SK-N-SH treated with all-trans-retinoic acid at 6 μM for 48 hours (cell line): ENCODE measurements around the gene PTCHD1.

Experiments used
- ARNTL ChIP-seq: fragments of 450-650 bp; formaldehyde crosslinking; IDR thresholded peaks from 2 replicates; pipeline ENCODE4 v1.5.0; 2020; ENCODE audit warnings: low read depth, mild to moderate bottlenecking, moderate library complexity, borderline replicate concordance
- ESRRG ChIP-seq: fragments of 250-450 bp; sonication (Bioruptor Pico); IDR thresholded peaks from 2 replicates; pipeline ENCODE4 v1.6.1; 2021; ENCODE audit warnings: mild to moderate bottlenecking
- GLIS3 ChIP-seq: fragments of 250-450 bp; sonication (Bioruptor Pico); IDR thresholded peaks from 2 replicates; pipeline ENCODE4 v1.5.0; 2020; ENCODE audit warnings: mild to moderate bottlenecking, moderate library complexity
- ISL1 ChIP-seq: fragments of 250-450 bp; sonication (Bioruptor Pico); IDR thresholded peaks from 2 replicates; pipeline ENCODE4 v2.1.2; 2022; ENCODE audit warnings: mild to moderate bottlenecking, moderate library complexity
- OSR1 ChIP-seq: fragments of 250-450 bp; sonication (Bioruptor Pico); IDR thresholded peaks from 2 replicates; pipeline ENCODE4 v1.8.0; 2022; ENCODE audit warnings: moderate library complexity, mild to moderate bottlenecking, inconsistent platforms
- POU6F1 ChIP-seq: fragments of 250-450 bp; sonication (Bioruptor Pico); IDR thresholded peaks from 2 replicates; pipeline ENCODE4 v1.8.0; 2021; ENCODE audit warnings: low read depth, mild to moderate bottlenecking, moderate library complexity, borderline replicate concordance
- RARB ChIP-seq: fragments of 250-450 bp; sonication (Bioruptor Pico); IDR thresholded peaks from 2 replicates; pipeline ENCODE4 v1.8.0; 2021; ENCODE audit warnings: mild to moderate bottlenecking, moderate library complexity
- SNAI2 ChIP-seq: fragments of 250-450 bp; sonication (Bioruptor Pico); IDR thresholded peaks from 2 replicates; pipeline ENCODE4 v1.5.0; 2020; ENCODE audit warnings: mild to moderate bottlenecking, moderate library complexity
- TCF4 ChIP-seq: fragments of 250-450 bp; sonication (Bioruptor Pico); IDR thresholded peaks from 2 replicates; pipeline ENCODE4 v1.8.0; 2021; ENCODE audit warnings: mild to moderate bottlenecking, moderate library complexity, borderline replicate concordance
- ZFP30 ChIP-seq: fragments of 450-650 bp; formaldehyde crosslinking; IDR thresholded peaks from 2 replicates; pipeline ENCODE4 v1.5.0; 2022; ENCODE audit warnings: mild to moderate bottlenecking, moderate library complexity
- ZNF565 ChIP-seq: fragments of 450-650 bp; formaldehyde crosslinking; conservative IDR thresholded peaks from 2 replicates; pipeline ENCODE4 v1.5.0; 2020; ENCODE audit warnings: low read depth, mild to moderate bottlenecking, moderate library complexity
- TF ChIP-seq, protein P1 (sequence below): fragments of 250-450 bp; sonication (Bioruptor Pico); IDR thresholded peaks from 2 replicates; pipeline ENCODE4 v1.8.0; 2020; ENCODE audit warnings: mild to moderate bottlenecking, moderate library complexity, borderline replicate concordance

GRCh38 chrX:23434356-23434884 is 99.8 kb downstream of the PTCHD1 start:
- TF ChIP-seq RARB (CRISPR knock-in tag) = no peak
- TF ChIP-seq ZNF565 = no peak
- TF ChIP-seq ZFP30 (CRISPR knock-in tag) = no peak
- TF ChIP-seq ISL1 (CRISPR knock-in tag) = no peak
- no peak for TF ChIP-seq SNAI2 (CRISPR knock-in tag)
- TF ChIP-seq, protein P1, sequence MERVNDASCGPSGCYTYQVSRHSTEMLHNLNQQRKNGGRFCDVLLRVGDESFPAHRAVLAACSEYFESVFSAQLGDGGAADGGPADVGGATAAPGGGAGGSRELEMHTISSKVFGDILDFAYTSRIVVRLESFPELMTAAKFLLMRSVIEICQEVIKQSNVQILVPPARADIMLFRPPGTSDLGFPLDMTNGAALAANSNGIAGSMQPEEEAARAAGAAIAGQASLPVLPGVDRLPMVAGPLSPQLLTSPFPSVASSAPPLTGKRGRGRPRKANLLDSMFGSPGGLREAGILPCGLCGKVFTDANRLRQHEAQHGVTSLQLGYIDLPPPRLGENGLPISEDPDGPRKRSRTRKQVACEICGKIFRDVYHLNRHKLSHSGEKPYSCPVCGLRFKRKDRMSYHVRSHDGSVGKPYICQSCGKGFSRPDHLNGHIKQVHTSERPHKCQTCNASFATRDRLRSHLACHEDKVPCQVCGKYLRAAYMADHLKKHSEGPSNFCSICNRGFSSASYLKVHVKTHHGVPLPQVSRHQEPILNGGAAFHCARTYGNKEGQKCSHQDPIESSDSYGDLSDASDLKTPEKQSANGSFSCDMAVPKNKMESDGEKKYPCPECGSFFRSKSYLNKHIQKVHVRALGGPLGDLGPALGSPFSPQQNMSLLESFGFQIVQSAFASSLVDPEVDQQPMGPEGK (CRISPR knock-in tag) = no peak
- TF ChIP-seq ESRRG (CRISPR knock-in tag) = no peak
- no peak for TF ChIP-seq OSR1 (CRISPR knock-in tag)
- TF ChIP-seq TCF4 (CRISPR knock-in tag) = no peak
- no peak for TF ChIP-seq POU6F1 (CRISPR knock-in tag)
- TF ChIP-seq ARNTL (CRISPR knock-in tag) = no peak
- TF ChIP-seq GLIS3 (CRISPR knock-in tag) = no peak
